ENCODE results near the gene NR5A1.

GRCh38 chr9:124522121-124523098, 15.2 kb upstream of the NR5A1 start:
- TF ChIP-seq CTCF (conservative IDR thresholded peaks at IDR 0.05; ENCODE audit: low read length) (peak; percentile 29), EZH2phosphoT487 (IDR thresholded peaks at IDR 0.05; ENCODE audit: borderline replicate concordance) (no peak)
